ENCODE measurements around the gene PSMG3.
"Not testable (repeated sequence)": the region's sequence is repeated elsewhere in the genome, so short reads cannot be mapped to it uniquely, and the experiment has no call there.

The PSMG3 gene

GRCh38 chr7:1520539-1521234 is 49.1 kb downstream of the PSMG3 start:
- no peak for TF ChIP-seq CTCF (IDR thresholded peaks at IDR 0.05; ENCODE audit: low read depth, low read length)
- no peak overlapping the region for H3K4me3 ChIP-seq (ENCODE audit: low read depth, low read length)

- not testable (repeated sequence) for H3K4me3 ChIP-seq (ENCODE audit: low read depth, low read length)
These were observed 50.4 kb downstream of the PSMG3 start for GRCh38 chr7:1519322-1519922.

Data from WI38 (cell line).